GM04504 (cell line): Measurements from ENCODE around the gene PREX1.

Experiments used
- DNase-seq: peaks from one replicate; pipeline ENCODE4 v3.0.0-alpha.2; 2012; ENCODE audit warnings: low read depth

PREX1 gene

DNA sequence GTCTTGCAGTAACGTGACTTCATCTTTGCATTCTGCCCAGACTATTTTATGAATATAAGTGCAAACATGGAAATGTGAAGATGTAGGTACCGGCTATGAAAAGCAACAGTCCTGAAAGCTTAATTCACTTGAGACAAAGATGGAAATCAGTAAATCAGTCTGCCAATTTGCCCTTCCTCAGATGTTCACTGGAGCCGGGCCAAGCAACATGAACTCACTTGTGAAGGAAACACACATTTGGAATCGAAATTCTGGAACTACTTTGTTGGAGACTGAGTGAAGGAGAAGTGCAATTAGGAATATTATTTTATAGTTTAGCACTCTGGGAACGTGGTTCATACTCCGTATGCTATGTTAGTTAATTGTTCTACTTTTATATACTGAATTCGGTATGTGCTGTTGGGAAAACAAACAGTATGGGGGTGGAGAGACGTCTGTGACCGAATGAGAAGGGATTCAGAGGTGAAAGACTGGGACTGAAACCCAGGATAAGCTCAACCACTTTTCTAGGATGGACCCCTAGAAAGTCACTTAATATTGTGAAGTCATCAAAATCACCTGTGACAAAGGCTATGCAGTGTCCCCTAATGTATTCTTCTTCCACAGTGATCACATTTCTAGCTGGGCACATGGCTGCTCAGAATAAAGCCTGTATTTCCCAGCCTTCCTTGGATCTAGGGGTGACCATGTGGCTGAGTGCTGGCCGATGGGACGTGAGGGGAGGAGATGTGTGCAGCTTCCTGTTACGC, 95.5 kb downstream of the PREX1 start:
- DNase-seq, result no peak

DNA sequence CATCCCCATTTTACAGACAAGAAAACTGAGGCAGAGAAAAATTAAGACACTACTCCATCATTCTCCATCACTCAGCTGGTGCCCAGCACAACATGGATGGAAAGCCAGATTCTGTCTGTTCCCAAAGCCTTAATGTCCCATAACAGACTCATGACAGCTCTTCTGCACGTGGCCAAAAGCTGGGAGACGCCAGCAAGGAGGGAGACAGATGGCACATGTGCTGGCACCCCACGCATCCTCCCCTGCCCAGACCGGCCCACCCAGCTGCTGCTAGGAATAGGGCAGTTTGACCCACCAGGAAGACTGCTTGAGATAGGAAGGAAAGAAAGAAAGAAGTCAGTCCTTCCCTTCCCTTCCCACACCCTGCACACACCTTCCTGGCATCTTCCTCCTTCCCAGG, 96.3 kb downstream of the PREX1 start:
- DNase-seq, result no peak

DNA sequence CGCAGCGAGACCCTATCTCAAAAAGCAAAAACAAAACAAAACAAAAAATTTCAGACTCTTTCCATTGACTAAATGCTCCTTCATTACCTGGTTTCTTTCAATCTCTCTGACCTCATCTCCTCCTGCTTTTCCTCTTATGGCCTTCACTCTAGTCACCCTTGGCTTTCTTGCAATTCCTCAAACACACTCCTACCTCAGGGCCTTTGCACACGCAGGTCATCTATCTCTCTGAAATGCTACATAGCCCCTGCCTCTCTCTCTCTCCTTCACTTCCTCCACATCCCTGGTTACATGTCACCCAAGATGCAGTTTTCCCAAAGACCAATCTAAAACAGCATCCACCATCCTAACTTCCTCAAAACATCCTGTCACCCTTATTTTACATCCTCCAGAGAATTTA, 96.8 kb downstream of the PREX1 start:
- DNase-seq, result no peak

GRCh38 chr20:48729538-48729937, 98.3 kb downstream of the PREX1 start:
- DNase-seq, result no peak

DNA sequence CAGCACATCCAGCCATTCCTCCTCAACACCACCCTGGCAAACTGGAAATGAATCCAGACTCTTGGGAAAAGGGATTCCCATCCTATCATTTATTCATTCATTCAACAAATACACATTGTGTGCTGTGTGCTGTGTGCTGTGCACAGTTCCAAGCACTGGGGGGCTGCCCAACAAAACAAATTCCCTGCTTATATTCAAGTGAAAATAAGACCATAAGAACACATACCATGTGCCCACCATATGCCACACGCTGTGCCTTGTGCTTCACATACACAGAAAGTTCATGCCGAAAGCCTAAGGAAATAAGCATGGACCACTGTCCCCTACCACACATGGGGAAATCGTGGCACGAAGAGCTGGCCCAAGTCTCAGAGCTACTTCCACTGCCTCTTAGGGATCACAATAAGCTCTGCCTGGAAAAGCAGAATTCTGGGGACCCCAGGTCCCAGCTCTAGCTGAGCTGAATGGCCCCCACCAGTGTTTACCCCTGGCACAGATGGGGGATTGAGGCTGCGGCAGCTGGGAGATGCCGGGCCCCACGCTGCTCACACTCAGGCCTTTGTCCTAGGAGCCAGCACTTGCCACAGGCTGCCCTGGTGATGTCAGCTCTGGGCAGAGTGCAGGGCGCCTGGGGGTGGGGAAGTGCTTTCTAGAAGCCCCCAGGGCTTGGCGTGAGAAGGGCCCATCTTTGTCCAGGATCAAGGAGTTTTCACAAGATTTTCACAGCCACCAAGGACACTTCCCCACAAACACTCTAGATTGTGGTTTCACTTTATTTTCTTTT, 99.6 kb downstream of the PREX1 start:
- no peak for DNase-seq

DNA sequence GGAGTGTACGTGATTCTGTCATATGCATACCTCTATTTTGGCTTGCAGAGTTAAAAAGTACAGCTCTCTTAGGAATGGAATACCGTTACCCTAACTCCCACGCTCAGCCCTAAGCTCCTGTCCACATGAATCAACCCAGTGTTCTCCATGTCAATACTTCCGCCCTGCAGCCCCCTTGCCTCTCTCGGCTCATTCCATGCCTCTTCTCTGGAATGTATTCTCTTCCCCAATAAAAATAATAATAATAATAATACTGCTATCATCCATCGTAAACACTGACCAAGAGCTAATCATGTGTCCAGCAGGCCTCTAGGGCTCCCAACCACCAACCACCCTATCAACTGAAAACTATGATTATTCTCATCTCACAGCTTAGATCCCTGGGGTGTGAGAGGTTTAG, 100.6 kb downstream of the PREX1 start:
- DNase-seq, result no peak

- DNase-seq, result no peak
These were observed 102.2 kb downstream of the PREX1 start for GRCh38 chr20:48725555-48725991.

DNA sequence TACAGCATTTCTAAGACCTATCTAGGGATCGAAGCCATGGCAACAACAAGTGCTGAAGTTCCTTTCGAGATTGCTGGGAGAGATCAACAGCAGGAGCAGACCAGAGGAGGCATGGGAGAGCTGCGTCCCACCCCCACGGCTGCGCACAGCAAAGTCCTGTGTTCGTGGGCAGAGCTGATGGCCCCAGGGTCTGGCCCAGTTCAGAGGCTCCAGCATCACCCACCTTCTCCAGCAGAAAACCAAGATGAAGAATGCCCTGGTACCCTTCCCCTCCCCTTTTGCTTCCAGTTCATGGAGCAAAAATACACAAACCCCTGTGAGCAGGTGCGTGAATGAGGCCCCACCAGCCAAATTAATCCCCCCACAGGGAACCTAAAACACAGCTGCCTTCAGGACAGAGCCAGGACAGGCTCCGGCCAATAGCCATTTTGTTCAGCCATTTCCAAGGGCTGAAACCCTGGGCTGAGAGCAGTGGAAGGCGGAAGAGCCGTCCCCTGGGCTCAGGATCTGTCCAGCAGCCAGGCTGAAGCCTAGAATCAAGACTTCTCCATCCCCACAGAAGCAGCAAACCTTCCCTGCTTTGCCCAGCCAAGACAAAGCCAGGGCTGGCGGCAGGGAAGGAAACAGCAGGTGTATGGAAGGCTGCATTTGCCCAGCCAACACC, 102.8 kb downstream of the PREX1 start:
- no peak for DNase-seq

DNA sequence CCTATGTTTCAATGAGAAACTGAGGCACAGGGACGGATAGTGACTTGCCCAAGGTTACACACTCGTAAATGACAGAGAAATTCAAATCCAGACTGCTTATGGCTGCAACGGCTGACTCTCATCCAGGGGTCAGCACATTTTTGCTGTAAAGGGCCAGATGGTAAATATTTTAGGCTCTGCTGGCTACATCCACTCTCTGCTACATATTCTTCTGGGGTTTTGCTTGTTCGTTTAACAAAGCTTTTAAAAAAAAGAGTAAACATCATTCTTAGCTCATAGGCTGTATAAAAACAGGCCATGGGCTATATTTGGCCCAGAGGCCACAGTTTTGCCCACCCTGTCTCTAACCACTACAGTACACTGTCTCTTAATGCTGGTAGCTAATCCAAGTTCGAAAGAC, 103.4 kb downstream of the PREX1 start:
- DNase-seq, result no peak

DNA sequence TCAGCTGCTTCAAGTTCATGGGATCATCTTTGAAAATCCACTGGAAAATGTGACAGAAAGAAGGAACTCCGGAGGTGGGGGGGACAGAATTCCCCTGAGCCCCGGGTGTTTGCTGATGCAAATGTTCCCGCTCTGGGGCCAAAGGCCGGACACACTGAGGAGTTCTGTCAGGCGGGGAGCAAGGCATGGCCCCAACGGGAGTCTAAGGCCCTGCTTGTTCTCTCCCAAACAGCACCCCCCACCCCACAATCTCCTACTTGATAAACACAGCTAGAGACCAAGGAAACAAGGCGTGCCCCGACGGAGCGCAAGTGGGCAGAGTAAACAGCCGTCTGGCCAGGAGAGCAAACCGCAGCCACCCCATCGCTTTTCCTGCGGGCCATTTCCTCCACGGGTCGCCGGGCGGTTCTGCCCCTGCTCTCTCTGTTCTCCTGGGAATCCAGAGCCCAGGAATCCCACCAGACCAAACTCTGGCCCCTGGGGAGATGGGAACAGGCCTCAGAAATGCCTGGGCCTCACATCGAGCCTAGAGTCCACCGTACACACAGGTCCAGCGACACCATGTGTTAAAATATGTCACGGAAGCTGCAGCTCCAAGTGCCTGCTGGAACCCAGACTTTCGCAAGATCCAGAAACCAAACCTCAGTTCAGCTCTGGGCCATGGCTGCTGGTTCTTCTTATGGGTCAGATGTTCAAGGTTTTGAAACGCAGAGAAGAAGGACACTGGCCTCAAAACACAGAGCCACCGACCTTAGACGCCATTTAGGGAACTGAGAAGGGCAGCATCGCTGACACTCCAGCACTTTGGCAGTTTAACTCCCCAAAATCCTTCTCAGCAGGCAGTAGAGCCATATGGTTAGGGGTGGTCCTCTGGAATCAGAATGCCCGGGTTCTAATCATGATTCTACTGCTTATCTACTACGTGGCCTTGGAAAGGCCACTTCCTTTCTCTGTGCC, 104.2 kb downstream of the PREX1 start:
- no peak for DNase-seq

DNA sequence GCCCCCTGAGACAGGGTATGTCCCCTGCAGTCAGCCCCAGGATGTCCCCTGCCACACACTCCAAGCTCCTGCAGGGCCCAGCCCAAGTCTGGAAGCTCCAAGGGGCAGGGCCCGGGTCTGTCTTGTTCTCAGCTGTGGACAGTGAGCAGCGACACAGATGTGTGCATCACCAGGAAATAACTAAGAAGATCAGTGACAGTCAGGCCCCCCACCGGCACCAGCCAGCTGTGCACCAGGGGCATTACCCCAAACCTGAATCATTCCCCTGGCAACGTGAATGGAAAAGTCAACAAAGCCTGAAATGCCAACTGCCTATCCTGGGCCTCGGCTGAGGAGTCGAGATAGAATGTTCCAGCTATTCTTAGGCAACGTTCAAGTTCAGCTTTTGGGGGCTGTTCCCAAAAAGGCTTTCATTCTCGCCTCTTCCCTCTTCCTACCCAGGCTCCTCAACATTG, 105.0 kb downstream of the PREX1 start:
- DNase-seq, result no peak

DNA sequence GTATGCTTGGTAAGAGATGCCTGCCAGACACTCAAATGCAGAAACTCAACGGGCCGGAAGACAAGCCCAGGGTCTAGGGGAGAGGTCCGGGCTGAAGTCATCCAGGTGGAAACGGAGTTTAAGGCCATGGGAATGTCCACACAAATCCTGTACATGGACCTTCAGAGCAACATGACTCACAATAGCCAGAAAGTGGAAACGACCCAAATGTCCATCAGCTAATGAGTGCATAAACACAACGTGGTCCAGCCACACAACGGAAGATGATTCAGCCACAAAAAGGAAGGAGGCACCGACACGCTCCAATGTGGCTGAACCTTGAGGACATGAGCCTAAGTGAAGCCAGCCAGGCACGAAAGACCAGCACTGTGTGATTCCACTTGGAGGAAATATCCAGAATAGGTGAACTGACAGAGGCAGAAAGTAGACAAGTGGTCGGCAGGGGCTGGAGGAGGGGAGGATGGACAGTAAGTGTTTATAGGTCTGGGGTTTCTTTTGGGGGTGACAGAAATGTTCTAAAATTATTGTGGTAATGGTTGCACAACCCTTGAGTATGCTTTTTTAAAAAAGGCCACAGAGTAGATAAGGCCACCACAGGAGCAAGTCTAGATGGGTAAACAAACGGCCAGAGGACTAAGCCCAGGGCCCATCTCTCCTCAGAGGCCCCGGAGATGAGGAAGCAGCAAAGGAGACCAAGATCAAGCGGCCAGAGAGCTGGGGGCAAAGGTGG, 105.6 kb downstream of the PREX1 start:
- peak; percentile 81 for DNase-seq

DNA sequence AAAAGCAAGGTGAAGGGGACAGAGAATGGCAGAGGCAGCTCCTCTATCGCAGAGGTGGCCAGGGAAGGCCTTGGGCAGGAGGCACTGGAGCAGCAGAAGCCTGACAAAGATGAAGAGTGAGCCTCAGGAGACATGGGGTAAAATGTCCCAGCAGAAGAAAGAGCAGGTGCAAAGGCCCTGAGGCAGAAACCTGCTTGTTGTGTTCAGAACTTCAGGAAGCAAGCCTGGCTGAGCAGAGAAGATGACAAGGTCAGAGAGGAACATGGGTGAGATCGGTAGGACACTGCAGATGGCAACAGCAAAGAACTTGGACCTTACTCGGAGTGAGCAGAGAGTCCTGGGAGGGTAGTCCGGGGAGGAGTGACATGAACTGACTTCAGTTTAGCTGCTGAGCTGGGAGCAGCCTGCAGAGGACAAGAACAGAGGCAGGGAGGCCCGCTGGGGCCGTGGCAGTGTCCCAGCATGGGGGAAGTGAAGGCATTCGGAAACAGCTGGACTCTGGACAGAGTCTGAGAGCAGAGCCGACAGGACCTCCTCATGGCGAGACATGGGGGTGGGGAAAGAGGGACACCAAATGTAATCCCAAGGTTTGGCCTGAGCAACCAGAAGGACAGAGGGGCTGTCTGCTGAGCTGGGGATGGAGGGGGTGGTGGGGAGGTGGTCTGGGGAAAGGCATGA, 106.3 kb downstream of the PREX1 start:
- DNase-seq, result no peak

DNA sequence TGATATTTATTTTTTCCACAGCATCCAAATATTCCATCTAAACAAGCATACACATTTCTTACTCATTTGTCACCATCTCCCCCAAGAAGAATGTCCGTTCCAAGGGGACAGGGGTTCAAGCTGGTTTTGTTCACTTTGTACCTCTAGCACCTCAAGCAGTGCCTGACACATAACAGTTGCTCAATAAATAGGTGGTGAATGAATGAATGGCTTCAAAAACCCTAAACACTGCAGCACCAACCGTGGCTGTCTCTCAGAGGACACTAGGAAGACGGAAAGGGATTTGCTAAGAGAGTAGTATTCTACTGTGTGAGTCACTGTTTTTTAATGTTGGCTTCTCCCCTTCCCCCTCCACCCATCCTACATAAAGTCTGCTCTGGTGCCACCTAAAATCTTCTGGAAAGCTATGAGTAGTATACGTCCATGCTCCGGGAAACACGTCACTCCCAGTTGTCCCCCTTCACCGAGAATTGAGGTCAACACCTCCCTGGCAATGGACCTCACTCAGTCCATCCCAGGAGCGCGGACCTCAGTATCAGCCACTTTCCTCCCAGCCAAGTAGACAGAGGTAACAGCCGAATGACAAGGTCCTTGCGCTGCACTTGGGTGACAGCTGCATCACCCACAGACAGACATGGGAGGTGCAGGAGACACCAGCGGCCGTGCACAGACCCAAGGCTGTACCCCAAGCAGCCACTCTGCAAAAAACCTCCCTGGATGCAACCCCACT, 107.4 kb downstream of the PREX1 start:
- no peak for DNase-seq

- no peak for DNase-seq
These were observed 108.1 kb downstream of the PREX1 start for GRCh38 chr20:48719598-48720255.

DNA sequence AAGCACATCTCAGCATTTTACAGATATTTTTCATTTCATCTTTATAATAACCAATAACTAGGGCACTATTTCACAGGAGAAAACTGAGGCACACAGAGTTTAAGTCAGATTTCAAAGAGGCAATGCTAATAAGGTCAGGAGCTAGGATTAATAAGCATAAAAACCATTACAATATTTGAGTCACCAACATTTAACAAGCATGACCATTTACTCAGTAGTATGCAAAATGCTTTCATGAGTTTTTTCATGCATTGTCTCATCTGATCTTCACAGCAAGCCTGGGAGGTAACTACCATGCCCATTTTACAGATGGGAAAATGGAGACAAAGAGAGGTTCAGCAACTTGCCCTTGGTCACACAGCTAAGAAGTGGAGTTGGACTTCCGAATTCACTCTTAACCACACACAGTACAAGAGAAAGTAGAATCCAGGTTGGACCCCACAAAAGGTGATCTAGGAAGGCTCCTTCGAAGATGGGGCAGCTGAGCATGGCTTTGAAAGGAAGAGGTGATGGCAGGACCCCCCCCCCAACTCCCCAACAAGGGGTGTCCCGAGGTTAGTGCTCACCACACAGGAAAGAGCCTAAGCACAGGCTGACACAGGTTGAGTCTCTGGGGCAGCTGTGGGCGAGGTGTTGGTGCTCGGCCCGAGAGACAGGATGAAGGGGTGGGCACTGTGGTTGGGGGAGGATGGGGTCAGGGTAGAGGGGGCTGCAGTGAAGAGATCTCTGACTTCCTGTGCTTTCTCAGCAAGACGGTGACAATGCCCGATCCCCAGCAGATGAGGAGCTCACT, 108.8 kb downstream of the PREX1 start:
- DNase-seq, result no peak

DNA sequence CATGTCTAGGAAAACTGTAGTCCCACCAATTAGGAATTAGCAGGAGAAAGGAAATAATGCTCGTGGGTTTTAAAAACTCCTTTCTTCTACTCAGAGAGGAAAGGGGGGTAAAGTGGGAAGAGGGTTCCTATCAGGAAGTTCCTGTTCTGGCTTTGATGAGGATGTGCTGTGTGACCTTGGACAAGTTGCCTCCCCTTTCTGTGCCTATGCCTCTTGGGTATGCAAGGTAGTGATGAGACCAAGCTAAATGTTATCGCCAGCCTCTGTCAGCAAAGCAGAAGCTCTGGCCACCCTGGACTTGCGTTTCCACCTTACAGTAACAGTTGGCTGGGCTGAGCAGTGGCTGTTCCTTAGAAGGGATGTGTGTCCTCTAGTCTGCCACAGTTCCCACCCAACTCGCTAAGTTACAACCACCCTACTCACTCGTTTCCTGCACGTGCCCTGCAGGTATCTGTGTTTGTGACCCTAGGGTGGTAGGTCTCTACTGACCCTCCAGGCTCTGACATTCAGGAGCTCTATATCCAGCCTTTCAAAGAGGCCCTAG, 110.0 kb downstream of the PREX1 start:
- no peak for DNase-seq

DNA sequence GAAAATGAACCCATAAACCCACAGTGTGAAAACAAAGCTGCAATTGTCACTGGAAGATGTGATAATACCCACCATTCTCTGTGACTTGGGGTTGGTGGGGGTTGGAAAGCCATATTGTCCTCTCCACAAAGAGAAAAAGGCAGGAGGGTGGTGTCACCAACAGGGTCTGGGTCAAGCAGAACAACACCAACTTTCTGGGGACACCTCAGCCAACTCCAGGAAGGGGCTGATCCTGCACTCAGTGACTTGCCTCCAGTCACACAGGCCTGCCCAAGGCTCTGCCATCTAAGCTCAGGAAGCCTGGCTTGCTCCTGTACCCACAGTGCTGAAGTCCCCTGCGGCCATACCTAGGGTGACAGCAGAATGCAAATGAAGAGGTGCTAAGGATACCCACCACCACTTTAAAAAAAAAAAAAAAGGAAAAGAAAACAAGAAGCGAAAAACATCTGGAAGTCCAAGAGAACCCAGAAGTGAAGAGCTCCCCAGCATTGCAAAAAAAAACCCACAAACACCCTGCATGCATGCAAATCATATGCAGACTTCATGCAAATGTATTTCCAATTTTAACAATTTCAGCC, 110.6 kb downstream of the PREX1 start:
- no peak for DNase-seq
